Neural crest cell (in vitro differentiated cells): ENCODE measurements around the gene PDYN. TPM values are rescaled to one million over a fixed set of nuclear protein-coding genes. Genes with fewer than 3 reads are reported as not detected.

Experiments used
- DNase-seq: peaks from one replicate; pipeline ENCODE4 v3.0.0; 2021; ENCODE audit warnings: low read depth, mixed read lengths, low spot score
- H3K27ac Mint-ChIP-seq: one replicate; pipeline ENCODE4 v1.8.0; 2021; ENCODE audit warnings: mild to moderate bottlenecking, mixed read lengths; ENCODE audit not compliant: unreplicated experiment
- H3K27me3 Mint-ChIP-seq: 2 replicates; pipeline ENCODE4 v1.8.0; 2021; ENCODE audit warnings: low read depth, mild to moderate bottlenecking, mixed read lengths
- H3K36me3 Mint-ChIP-seq: 2 replicates; pipeline ENCODE4 v1.8.0; 2021; ENCODE audit warnings: low read depth, mild to moderate bottlenecking, mixed read lengths
- H3K4me1 Mint-ChIP-seq: 2 replicates; pipeline ENCODE4 v1.8.0; 2021; ENCODE audit warnings: mixed read lengths
- H3K4me3 Mint-ChIP-seq: one replicate; pipeline ENCODE4 v1.8.0; 2021; ENCODE audit warnings: mild to moderate bottlenecking, mixed read lengths
- H3K9me3 Mint-ChIP-seq: 2 replicates; pipeline ENCODE4 v1.8.0; 2021; ENCODE audit warnings: mixed read lengths
- CTCF ChIP-seq: fragments of 200-600 bp; sonication (generic); conservative IDR thresholded peaks from 2 replicates; pipeline ENCODE4 v1.5.0; 2021; ENCODE audit warnings: antibody characterized with exemption, mild to moderate bottlenecking
- total RNA-seq: library from RNA; stranded (reverse); gene quantifications from 2 replicates; pipeline ENCODE4 v1.2.1, GENCODE V29; 2021

The PDYN gene
- total RNA-seq, 1 donor from 2014 or later: 0.63 TPM

- H3K36me3 Mint-ChIP-seq: no peaks in the 10 kb centered on the region
Observed at GRCh38 chr20:1933465-1933870, 60.4 kb downstream of the PDYN start.

GRCh38 chr20:1932971-1933370 lies 60.9 kb downstream of the PDYN start:
- no peaks in the 10 kb centered on the region for H3K4me1 Mint-ChIP-seq
- peaks cover 4% of the 10 kb centered on the region for H3K27me3 Mint-ChIP-seq

More at GRCh38 chr20:1933465-1933870, 60.4 kb downstream of the PDYN start:
- H3K4me1 Mint-ChIP-seq: no peaks in the 10 kb centered on the region
- no peak overlapping the region for H3K4me3 Mint-ChIP-seq
- peaks cover 4% of the 10 kb centered on the region for H3K27me3 Mint-ChIP-seq
- TF ChIP-seq CTCF: no peak
- no peak overlapping the region for H3K27ac Mint-ChIP-seq
- H3K9me3 Mint-ChIP-seq: no peaks in the 10 kb centered on the region
- no peak for DNase-seq

GRCh38 chr20:1931830-1932229 lies 62.0 kb downstream of the PDYN start:
- Mint-ChIP-seq H3K36me3 (no peaks in the 10 kb centered on the region), H3K27ac (no peak overlapping the region), H3K4me1 (no peaks in the 10 kb centered on the region), H3K9me3 (no peaks in the 10 kb centered on the region), H3K4me3 (no peak overlapping the region), H3K27me3 (peaks cover 4% of the 10 kb centered on the region)
- DNase-seq: no peak
- TF ChIP-seq CTCF: no peak

More at GRCh38 chr20:1932971-1933370, 60.9 kb downstream of the PDYN start:
- Mint-ChIP-seq H3K4me3 (no peak overlapping the region), H3K27ac (no peak overlapping the region), H3K36me3 (no peaks in the 10 kb centered on the region), H3K9me3 (no peaks in the 10 kb centered on the region)
- no peak for DNase-seq
- no peak for TF ChIP-seq CTCF

- no peak for TF ChIP-seq CTCF
- Mint-ChIP-seq H3K4me1 (no peaks in the 10 kb centered on the region), H3K4me3 (no peak overlapping the region), H3K27ac (no peak overlapping the region), H3K36me3 (no peaks in the 10 kb centered on the region), H3K9me3 (no peaks in the 10 kb centered on the region), H3K27me3 (peaks cover 4% of the 10 kb centered on the region)
- DNase-seq: no peak
Observed at GRCh38 chr20:1930165-1930564, 63.7 kb downstream of the PDYN start.

GRCh38 chr20:1929460-1929859 lies 64.4 kb downstream of the PDYN start:
- Mint-ChIP-seq H3K27me3 (peaks cover 4% of the 10 kb centered on the region), H3K27ac (no peak overlapping the region), H3K36me3 (no peaks in the 10 kb centered on the region), H3K4me3 (no peak overlapping the region), H3K4me1 (no peaks in the 10 kb centered on the region), H3K9me3 (no peaks in the 10 kb centered on the region)
- TF ChIP-seq CTCF: no peak
- DNase-seq: no peak

- H3K27me3 Mint-ChIP-seq: peaks cover 4% of the 10 kb centered on the region
- H3K4me1 Mint-ChIP-seq: no peaks in the 10 kb centered on the region
- H3K27ac Mint-ChIP-seq: no peak overlapping the region
- H3K4me3 Mint-ChIP-seq: no peak overlapping the region
- no peak for TF ChIP-seq CTCF
- no peaks in the 10 kb centered on the region for H3K9me3 Mint-ChIP-seq
- H3K36me3 Mint-ChIP-seq: no peaks in the 10 kb centered on the region
- DNase-seq: no peak
Observed at GRCh38 chr20:1928782-1929181, 65.1 kb downstream of the PDYN start.
